ENCODE data around the gene JAK3. TPM values are rescaled to one million over a fixed set of nuclear protein-coding genes. Genes with fewer than 3 reads are reported as not detected.
A peak's percentile ranks its signal among the peaks of the same experiment; 100 is the strongest.

Gene JAK3
- total and polyA plus RNA-seq, 2 of the 13 experiments (the other 11 are each of a cell fraction or from before 2014, with no cell fraction given): 3.4 to 18.6 TPM

- TF ChIP-seq E2F5 (CRISPR knock-in tag; conservative IDR thresholded peaks at IDR 0.05) (no peak), ZBED4 (CRISPR knock-in tag; IDR thresholded peaks at IDR 0.05; ENCODE audit: borderline replicate concordance) (peak; percentile 58; the same call in 1 of the 2 replicates), ZNF598 (CRISPR knock-in tag; IDR thresholded peaks at IDR 0.05; ENCODE audit: borderline replicate concordance) (no peak), YY1 (IDR thresholded peaks at IDR 0.05; ENCODE audit: insufficient read depth, insufficient replicate concordance, low read depth, low read length) (no peak), HOXA3 (CRISPR knock-in tag; IDR thresholded peaks at IDR 0.05) (no peak), REST (IDR thresholded peaks at IDR 0.05; ENCODE audit: borderline replicate concordance in 1 of 2, low read depth in 1 of 2, low read length in 2 of 2) (peak; percentile 84 to 99), ZBTB43 (CRISPR knock-in tag; conservative IDR thresholded peaks at IDR 0.05) (peak; percentile 77), BHLHE40 (IDR thresholded peaks at IDR 0.05; ENCODE audit: low read length) (no peak), KLF11 (CRISPR knock-in tag; IDR thresholded peaks at IDR 0.05) (0 out of 2 replicates have a peak, but pooled peaks have one; percentile 58), MLXIP (CRISPR knock-in tag; IDR thresholded peaks at IDR 0.05; ENCODE audit: borderline replicate concordance) (no peak), ZBTB4 (CRISPR knock-in tag; IDR thresholded peaks at IDR 0.05; ENCODE audit: borderline replicate concordance) (no peak)
Observed at GRCh38 chr19:17889609-17890214, 41.9 kb upstream of the JAK3 start (continued).
